GM12801 (cell line): Measurements from ENCODE around the gene GPR119.

Experiments used
- CTCF ChIP-seq: IDR thresholded peaks from one replicate; pipeline ENCODE4 v1.5.1; 2011; ENCODE audit warnings: control low read depth; ENCODE audit not compliant: insufficient read length; ENCODE audit errors: extremely low read depth

The GPR119 gene

DNA sequence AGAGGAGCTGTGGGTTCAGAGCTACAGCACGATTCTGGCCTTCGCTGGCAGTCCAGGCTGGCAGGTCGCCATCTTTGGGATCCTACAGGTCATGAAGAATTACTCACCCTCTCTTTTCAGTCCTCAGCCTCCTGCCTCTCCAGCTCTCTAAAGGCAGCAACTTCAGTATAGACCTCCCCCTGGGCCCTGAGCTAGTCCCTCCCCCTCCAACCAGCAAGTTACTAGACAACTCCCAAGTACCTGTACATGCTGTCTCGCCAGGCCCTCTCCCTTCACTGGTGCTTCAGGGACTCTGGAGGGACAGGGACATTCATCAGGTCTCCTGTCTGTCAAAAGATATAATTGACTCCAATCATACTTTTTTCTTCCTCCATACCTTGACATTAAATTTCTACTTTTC lies at the start of gene GPR119:
TSS of gene GPR119 (minus strand) at position 155 of the 400 bp plus-strand sequence. CDS start 227 bp downstream, outside the sequence.
- no peak for TF ChIP-seq CTCF

DNA sequence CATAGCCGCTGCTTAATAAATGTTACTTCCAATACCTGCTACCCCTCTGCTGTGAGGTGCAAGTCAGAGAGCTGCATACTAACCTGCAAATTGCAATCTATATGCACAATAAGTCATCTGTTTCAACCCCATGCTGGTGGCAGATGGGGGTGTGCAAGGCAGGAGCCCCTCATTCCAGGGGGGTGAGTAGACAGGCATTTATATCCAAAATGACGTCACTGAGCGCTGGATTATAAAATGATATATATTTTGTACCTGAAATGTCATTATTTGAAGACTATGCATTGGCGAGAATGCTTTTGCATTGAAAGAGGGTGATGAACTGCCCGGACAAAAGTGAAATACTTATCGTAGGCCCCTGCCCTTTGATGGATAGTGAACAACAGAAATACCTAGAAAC lies 41.1 kb upstream of the GPR119 start:
- TF ChIP-seq CTCF = no peak

DNA sequence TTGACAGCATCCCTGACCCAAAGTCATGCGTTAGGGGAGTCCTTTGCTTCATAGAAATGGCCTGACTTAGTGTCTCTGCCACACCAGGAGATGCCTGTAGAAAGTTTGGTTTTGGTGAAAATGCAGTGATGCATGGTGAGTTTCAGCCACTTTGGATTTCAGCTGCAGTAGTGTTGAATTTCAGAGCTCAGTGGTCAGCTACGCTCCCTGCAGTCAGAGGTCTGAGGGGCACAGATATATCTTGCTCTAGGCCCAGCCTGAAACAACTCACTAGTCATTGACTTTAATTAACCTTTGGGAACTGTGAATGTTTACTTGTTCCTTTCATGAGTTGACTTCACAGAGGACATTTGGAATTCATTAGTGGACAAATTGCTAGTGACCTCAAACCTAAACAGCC lies 33.8 kb upstream of the GPR119 start:
- TF ChIP-seq CTCF = no peak

GRCh38 chrX:130418740-130419139 lies 33.3 kb upstream of the GPR119 start:
- no peak for TF ChIP-seq CTCF

DNA sequence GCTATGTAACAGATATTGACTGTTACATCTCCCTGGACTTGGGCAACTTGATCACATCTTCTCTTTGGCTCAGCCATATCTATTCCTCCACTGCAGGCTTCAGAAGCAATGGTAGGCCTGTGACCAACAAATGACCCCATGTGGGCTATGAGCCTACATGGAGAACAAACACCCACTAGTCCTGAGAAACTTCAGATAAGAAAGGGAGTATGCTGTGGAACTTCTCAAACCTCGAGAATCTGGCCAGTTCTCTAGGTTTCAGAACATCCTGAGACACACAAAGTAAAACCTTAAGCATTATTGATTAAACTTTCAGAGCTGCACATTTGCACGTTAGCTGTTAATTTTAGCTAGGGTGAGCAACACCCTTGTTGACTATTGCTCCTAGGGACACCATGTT lies 32.6 kb upstream of the GPR119 start:
- TF ChIP-seq CTCF = no peak

DNA sequence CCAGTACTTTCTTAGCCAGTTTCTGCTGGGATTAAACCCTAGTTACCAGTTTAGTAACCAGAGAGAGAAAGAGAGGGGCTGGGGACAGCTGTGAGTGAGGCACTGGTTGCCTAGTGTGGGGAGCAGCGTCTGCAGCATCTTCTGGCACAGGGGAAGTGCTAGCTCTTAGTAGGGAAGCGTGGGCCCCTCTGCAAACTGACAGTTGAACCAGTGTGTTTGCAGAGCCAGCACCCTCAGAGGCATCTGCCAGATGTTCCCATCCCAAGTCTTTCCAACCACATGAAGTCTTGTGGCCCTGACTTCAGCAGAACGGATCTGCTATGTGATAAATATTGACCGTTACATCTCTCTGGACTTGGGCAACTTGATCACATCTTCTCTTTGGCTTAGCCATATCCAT lies 31.3 kb upstream of the GPR119 start:
- no peak for TF ChIP-seq CTCF

- no peak for TF ChIP-seq CTCF
These were observed 29.7 kb upstream of the GPR119 start for GRCh38 chrX:130415201-130415600.

- TF ChIP-seq CTCF = no peak
These were observed 29.3 kb upstream of the GPR119 start for GRCh38 chrX:130414800-130415199.
